GM23248 (cell line): ENCODE results near the gene TNFAIP8L2. TPM values are rescaled to one million over a fixed set of nuclear protein-coding genes. Genes with fewer than 3 reads are reported as not detected.

Experiments
- DNase-seq: peaks from one replicate; pipeline ENCODE4 v3.0.0-alpha.2; 2015
- H2AFZ ChIP-seq: fragments of 200-600 bp; sonication (generic); 2 replicates; pipeline ENCODE4 v1.6.1; 2016; ENCODE audit warnings: antibody characterized with exemption
- H3F3A ChIP-seq: fragments of 200-600 bp; sonication (generic); 2 replicates; pipeline ENCODE4 v1.6.1; 2016; ENCODE audit warnings: mild to moderate bottlenecking, antibody characterized with exemption, mixed run types; ENCODE audit not compliant: insufficient read depth
- H3K27ac ChIP-seq: fragments of 200-600 bp; sonication (generic); 2 replicates; pipeline ENCODE4 v1.5.1; 2016; ENCODE audit warnings: mild to moderate bottlenecking
- H3K27me3 ChIP-seq: fragments of 200-600 bp; sonication (generic); replicated peaks from 2 replicates; pipeline ENCODE4 v1.6.1; 2016; ENCODE audit warnings: mild to moderate bottlenecking; ENCODE audit not compliant: insufficient read depth
- H3K36me3 ChIP-seq: fragments of 200-600 bp; sonication (generic); 2 replicates; pipeline ENCODE4 v1.6.1; 2016; ENCODE audit warnings: low read depth, mild to moderate bottlenecking
- H3K4me1 ChIP-seq: fragments of 200-600 bp; sonication (generic); 2 replicates; pipeline ENCODE4 v1.6.1; 2016; ENCODE audit warnings: mild to moderate bottlenecking; ENCODE audit not compliant: insufficient read depth
- H3K4me2 ChIP-seq: fragments of 200-600 bp; sonication (generic); one replicate; pipeline ENCODE4 v1.6.1; 2016; ENCODE audit warnings: mild to moderate bottlenecking; ENCODE audit not compliant: unreplicated experiment
- H3K4me3 ChIP-seq: fragments of 200-600 bp; sonication (generic); 2 replicates; pipeline ENCODE4 v1.5.1; 2016; ENCODE audit warnings: mild to moderate bottlenecking
- H3K79me2 ChIP-seq: fragments of 200-600 bp; sonication (generic); 2 replicates; pipeline ENCODE4 v1.6.1; 2016; ENCODE audit warnings: mild to moderate bottlenecking; ENCODE audit not compliant: insufficient read depth
- H3K9ac ChIP-seq: fragments of 200-600 bp; sonication (generic); 2 replicates; pipeline ENCODE4 v1.6.1; 2016; ENCODE audit warnings: mild to moderate bottlenecking
- H3K9me2 ChIP-seq: fragments of 200-600 bp; sonication (generic); 2 replicates; pipeline ENCODE4 v1.6.1; 2016; ENCODE audit warnings: mixed run types, mild to moderate bottlenecking, moderate library complexity; ENCODE audit not compliant: insufficient read depth
- H3K9me3 ChIP-seq: fragments of 200-600 bp; sonication (generic); one replicate; pipeline ENCODE4 v1.6.1; 2017; ENCODE audit warnings: low read depth
- H4K20me1 ChIP-seq: fragments of 200-600 bp; sonication (generic); 2 replicates; pipeline ENCODE4 v1.6.0; 2016; ENCODE audit not compliant: insufficient read depth
- EZH2 ChIP-seq: fragments of 200-600 bp; sonication (generic); IDR thresholded peaks from 2 replicates; pipeline ENCODE4 v1.6.1; 2018; ENCODE audit warnings: antibody characterized with exemption, mild to moderate bottlenecking; ENCODE audit not compliant: insufficient read depth, poor library complexity, severe bottlenecking
- EZH2phosphoT487 ChIP-seq: fragments of 200-600 bp; sonication (generic); IDR thresholded peaks from 2 replicates; pipeline ENCODE4 v1.6.1; 2018; ENCODE audit warnings: antibody characterized with exemption, moderate library complexity, mild to moderate bottlenecking, low read depth; ENCODE audit not compliant: insufficient read depth
- WGBS, 2 experiments: methylation state at CpG; one replicate each; pipeline ENCODE4 v1.1.6; 2015 to 2017; ENCODE audit warnings: low lambda C conversion rate in 2 of 2, low coverage in 1 of 2; ENCODE audit errors: missing lambda C conversion rate in 2 of 2; 5-methylcytosine and 5-hydroxymethylcytosine counted together
- in situ Hi-C: fragments of 300-500 bp; cut with MboI; formaldehyde crosslinking; loops from 2 replicates; pipeline ENCODE4 v1.15.0; 2020
- polyA plus RNA-seq: library from polyadenylated mRNA; unstranded; fragments of >200 nt; fragmentation: Nextera tagmentation; extraction: Ambion mirVana; gene quantifications from 2 replicates; pipeline ENCODE4 v1.2.1, GENCODE V29; 2016
- total RNA-seq: library from RNA; depleted of rRNA; stranded (reverse); fragments of >200 nt; shearing (Covaris generic); gene quantifications from 2 replicates; pipeline ENCODE4 v1.2.3, GENCODE V29; 2014

The TNFAIP8L2 gene
- total and polyA plus RNA-seq, 2 experiments from 2014 or later = not detected

- Histone ChIP-seq H3K4me2 (no peak overlapping the region), H4K20me1 (no peaks in the 10 kb centered on the region), H3K27ac (no peak overlapping the region), H3K27me3 (no peaks in the 10 kb centered on the region), H3K9me2 (no peaks in the 10 kb centered on the region), H2AFZ (no peak overlapping the region), H3K9me3 (no peaks in the 10 kb centered on the region), H3K36me3 (no peaks in the 10 kb centered on the region), H3K4me1 (0 out of 2 replicates have a peak, but pooled peaks cover 7% of the 10 kb centered on the region), H3K79me2 (no peaks in the 10 kb centered on the region), H3K9ac (no peak overlapping the region), H3K4me3 (no peak overlapping the region), H3F3A (peaks cover 8% of the 10 kb centered on the region)
- 84 to 90% methylated on average over 5 of the region's 5 CpGs for WGBS, 2 experiments
- TF ChIP-seq EZH2 = no peak
- no peak for TF ChIP-seq EZH2phosphoT487
- no peak for DNase-seq
- in situ Hi-C loops = no loop called here
Measured at GRCh38 chr1:151143986-151144385, 12.5 kb upstream of the TNFAIP8L2 start.

- in situ Hi-C loops = no loop called here
- Histone ChIP-seq H3K9me2 (no peaks in the 10 kb centered on the region), H3K9ac (no peak overlapping the region), H3K36me3 (no peaks in the 10 kb centered on the region), H3K4me1 (0 out of 2 replicates have a peak, but pooled peaks cover 7% of the 10 kb centered on the region), H3K4me2 (no peak overlapping the region), H4K20me1 (no peaks in the 10 kb centered on the region), H3K4me3 (no peak overlapping the region), H3K79me2 (no peaks in the 10 kb centered on the region), H3F3A (peaks cover 8% of the 10 kb centered on the region), H2AFZ (no peak overlapping the region), H3K27ac (no peak overlapping the region), H3K27me3 (no peaks in the 10 kb centered on the region), H3K9me3 (no peaks in the 10 kb centered on the region)
- 40 to 42% methylated on average over 7 of the region's 7 CpGs for WGBS, 2 experiments
- TF ChIP-seq EZH2phosphoT487 (no peak), EZH2 (no peak)
- DNase-seq = peak; percentile 35
Measured at GRCh38 chr1:151144474-151145303, 11.8 kb upstream of the TNFAIP8L2 start.

- Histone ChIP-seq H2AFZ (peak overlapping the region; percentile 93), H3K4me1 (0 out of 2 replicates have a peak, but pooled peaks cover 7% of the 10 kb centered on the region), H4K20me1 (no peaks in the 10 kb centered on the region), H3K27ac (no peak overlapping the region), H3K27me3 (no peaks in the 10 kb centered on the region), H3F3A (peaks cover 8% of the 10 kb centered on the region), H3K4me3 (peak overlapping the region; percentile 82), H3K9ac (peak overlapping the region; percentile 76), H3K9me3 (no peaks in the 10 kb centered on the region), H3K4me2 (peak overlapping the region; percentile 94), H3K9me2 (no peaks in the 10 kb centered on the region), H3K79me2 (no peaks in the 10 kb centered on the region), H3K36me3 (no peaks in the 10 kb centered on the region)
- peak; percentile 64 for DNase-seq
- TF ChIP-seq EZH2 (no peak), EZH2phosphoT487 (no peak)
- WGBS, 2 experiments = 15 to 20% methylated on average over 32 to 40 of the region's 43 CpGs
- in situ Hi-C loops = no loop called here
Measured at GRCh38 chr1:151145304-151146071, 11.0 kb upstream of the TNFAIP8L2 start.

GRCh38 chr1:151146072-151146411, 10.4 kb upstream of the TNFAIP8L2 start:
- peak; percentile 53 for DNase-seq
- Histone ChIP-seq H3K9me2 (no peaks in the 10 kb centered on the region), H2AFZ (peak overlapping the region; percentile 93), H3K79me2 (no peaks in the 10 kb centered on the region), H3F3A (peaks cover 8% of the 10 kb centered on the region), H3K36me3 (no peaks in the 10 kb centered on the region), H3K4me1 (0 out of 2 replicates have a peak, but pooled peaks cover 7% of the 10 kb centered on the region), H3K4me2 (peak overlapping the region; percentile 94), H3K27ac (no peak overlapping the region), H4K20me1 (no peaks in the 10 kb centered on the region), H3K27me3 (no peaks in the 10 kb centered on the region), H3K4me3 (peak overlapping the region; percentile 82), H3K9me3 (no peaks in the 10 kb centered on the region), H3K9ac (peak overlapping the region; percentile 76)
- in situ Hi-C loops = no loop called here
- no peak for TF ChIP-seq EZH2
- no peak for TF ChIP-seq EZH2phosphoT487
- 0 to 1% methylated on average over 15 to 26 of the region's 26 CpGs for whole genome bisulfite sequencing, 2 experiments
